Right lobe of liver (tissue), 4 donors: Measurements from ENCODE around the gene EIF4A2.

Experiments used
- POLR2A ChIP-seq: fragments of 450-650 bp; IDR thresholded peaks from one replicate; pipeline ENCODE4 v1.6.1; 2017; ENCODE audit warnings: antibody characterized with exemption, mild to moderate bottlenecking
- TF ChIP-seq, protein P1 (sequence below), 4 donors: fragments of 200-600 bp in 3 of 4; fragments of 450-650 bp in 1 of 4; IDR thresholded peaks; one replicate each; pipeline versions ENCODE4 v1.5.1 to v1.8.0; 2016 to 2022; ENCODE audit warnings: antibody characterized with exemption in 4 of 4, mild to moderate bottlenecking in 2 of 4
- donor health status: DM: no; HTN: no; CAD: no.
- donor health status: DM: no; HTN: no; CAD: no.
- donor health status: DM: no; HTN: yes; CAD: no.

DNA sequence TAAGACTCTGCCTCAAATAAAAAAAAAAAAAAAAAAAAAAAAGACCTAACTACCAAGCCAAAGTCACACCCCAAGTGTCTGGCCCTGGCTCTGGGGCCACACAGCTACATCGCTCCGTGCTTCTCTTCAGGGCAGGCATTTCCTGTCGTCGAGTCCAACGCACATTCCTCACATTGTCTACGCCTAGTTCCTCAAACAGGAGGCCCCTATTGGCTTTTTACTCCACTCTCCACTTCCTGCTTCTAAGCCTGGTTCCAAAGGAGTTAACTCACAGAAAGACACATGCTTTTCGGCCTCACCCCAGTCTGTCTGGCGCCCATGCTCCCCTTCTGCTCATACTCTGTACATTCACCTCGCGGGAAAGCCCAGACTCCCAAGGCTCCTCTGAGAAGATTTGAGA, 37.4 kb upstream of the EIF4A2 start:
- TF ChIP-seq, protein P1, sequence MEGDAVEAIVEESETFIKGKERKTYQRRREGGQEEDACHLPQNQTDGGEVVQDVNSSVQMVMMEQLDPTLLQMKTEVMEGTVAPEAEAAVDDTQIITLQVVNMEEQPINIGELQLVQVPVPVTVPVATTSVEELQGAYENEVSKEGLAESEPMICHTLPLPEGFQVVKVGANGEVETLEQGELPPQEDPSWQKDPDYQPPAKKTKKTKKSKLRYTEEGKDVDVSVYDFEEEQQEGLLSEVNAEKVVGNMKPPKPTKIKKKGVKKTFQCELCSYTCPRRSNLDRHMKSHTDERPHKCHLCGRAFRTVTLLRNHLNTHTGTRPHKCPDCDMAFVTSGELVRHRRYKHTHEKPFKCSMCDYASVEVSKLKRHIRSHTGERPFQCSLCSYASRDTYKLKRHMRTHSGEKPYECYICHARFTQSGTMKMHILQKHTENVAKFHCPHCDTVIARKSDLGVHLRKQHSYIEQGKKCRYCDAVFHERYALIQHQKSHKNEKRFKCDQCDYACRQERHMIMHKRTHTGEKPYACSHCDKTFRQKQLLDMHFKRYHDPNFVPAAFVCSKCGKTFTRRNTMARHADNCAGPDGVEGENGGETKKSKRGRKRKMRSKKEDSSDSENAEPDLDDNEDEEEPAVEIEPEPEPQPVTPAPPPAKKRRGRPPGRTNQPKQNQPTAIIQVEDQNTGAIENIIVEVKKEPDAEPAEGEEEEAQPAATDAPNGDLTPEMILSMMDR (IDR thresholded peaks at IDR 0.05), result no peak
- TF ChIP-seq POLR2A, result no peak
